Ureter (tissue), 1 donor: ENCODE measurements around the gene HIP1. TPM values are rescaled to one million over a fixed set of nuclear protein-coding genes. Genes with fewer than 3 reads are reported as not detected.
"Not testable (repeated sequence)": the region's sequence is repeated elsewhere in the genome, so short reads cannot be mapped to it uniquely, and the experiment has no call there.

Experiments used
- DNase-seq: peaks from one replicate; pipeline ENCODE4 v3.0.0-alpha.2; 2020; ENCODE audit warnings: low spot score
- total RNA-seq: library from RNA; stranded (reverse); gene quantifications from one replicate; pipeline ENCODE4 v1.2.4, GENCODE V29; 2023
- donor health status: DM: yes; HTN: yes; CAD: no.

The HIP1 gene
- total RNA-seq, 1 donor from 2014 or later, result 31.6 TPM

- no peak for DNase-seq
Observed at GRCh38 chr7:75686551-75686950, 52.2 kb downstream of the HIP1 start.

- DNase-seq, result not testable (repeated sequence)
Observed at GRCh38 chr7:75682052-75682451, 56.7 kb downstream of the HIP1 start.

GRCh38 chr7:75679060-75679459 lies 59.7 kb downstream of the HIP1 start:
- no peak for DNase-seq

GRCh38 chr7:75669579-75669978 lies 69.2 kb downstream of the HIP1 start:
- DNase-seq, result no peak

- DNase-seq, result no peak
Observed at GRCh38 chr7:75667938-75668337, 70.8 kb downstream of the HIP1 start.

GRCh38 chr7:75663302-75663907 lies 75.3 kb downstream of the HIP1 start:
- no peak for DNase-seq

- no peak for DNase-seq
Observed at GRCh38 chr7:75662579-75663301, 76.0 kb downstream of the HIP1 start.

- no peak for DNase-seq
Observed at GRCh38 chr7:75660566-75661215, 78.0 kb downstream of the HIP1 start.

- DNase-seq, result no peak
Observed at GRCh38 chr7:75658802-75659201, 79.9 kb downstream of the HIP1 start.

GRCh38 chr7:75658369-75658768 lies 80.4 kb downstream of the HIP1 start:
- no peak for DNase-seq

- no peak for DNase-seq
Observed at GRCh38 chr7:75657866-75658265, 80.9 kb downstream of the HIP1 start.

GRCh38 chr7:75656740-75657139 lies 82.0 kb downstream of the HIP1 start:
- no peak for DNase-seq

- DNase-seq, result no peak
Observed at GRCh38 chr7:75655536-75655935, 83.2 kb downstream of the HIP1 start.

GRCh38 chr7:75654855-75655254 lies 83.9 kb downstream of the HIP1 start:
- no peak for DNase-seq

- DNase-seq, result no peak
Observed at GRCh38 chr7:75653651-75654050, 85.1 kb downstream of the HIP1 start.

- DNase-seq, result no peak
Observed at GRCh38 chr7:75652788-75653187, 86.0 kb downstream of the HIP1 start.

GRCh38 chr7:75650681-75651080 lies 88.1 kb downstream of the HIP1 start:
- no peak for DNase-seq

- no peak for DNase-seq
Observed at GRCh38 chr7:75650062-75650461, 88.7 kb downstream of the HIP1 start.

GRCh38 chr7:75649462-75649861 lies 89.3 kb downstream of the HIP1 start:
- DNase-seq, result no peak

GRCh38 chr7:75647709-75648438 lies 90.9 kb downstream of the HIP1 start:
- no peak for DNase-seq

- no peak for DNase-seq
Observed at GRCh38 chr7:75646571-75647102, 92.1 kb downstream of the HIP1 start.

- no peak for DNase-seq
Observed at GRCh38 chr7:75645570-75645969, 93.2 kb downstream of the HIP1 start.
